Muscle layer of duodenum (tissue), 2 donors: ENCODE measurements around the gene BMERB1.
"Not testable (repeated sequence)": the region's sequence is repeated elsewhere in the genome, so short reads cannot be mapped to it uniquely, and the experiment has no call there.

ENCODE experiments used
- H3K27ac ChIP-seq: one replicate; pipeline ENCODE4 v1.7.0; 2013; ENCODE audit warnings: mild to moderate bottlenecking, low read length
- H3K27me3 ChIP-seq: one replicate; pipeline ENCODE4 v1.7.0; 2013; ENCODE audit warnings: low read depth, mild to moderate bottlenecking, control low read depth, low read length
- H3K36me3 ChIP-seq, 2 donors: one replicate each; pipeline ENCODE4 v1.7.0; 2013; ENCODE audit warnings: low read length in 2 of 2, control low read depth in 1 of 2, mild to moderate bottlenecking in 1 of 2; ENCODE audit not compliant: insufficient read depth in 2 of 2, control insufficient read depth in 1 of 2
- H3K4me1 ChIP-seq, 2 donors: one replicate each; pipeline ENCODE4 v1.7.0; 2013; ENCODE audit warnings: low read length in 2 of 2, mild to moderate bottlenecking in 2 of 2, control low read depth in 1 of 2, moderate library complexity in 1 of 2; ENCODE audit not compliant: insufficient read depth in 2 of 2, control insufficient read depth in 1 of 2
- H3K4me3 ChIP-seq, 2 donors: one replicate each; pipeline ENCODE4 v1.7.0; 2013; ENCODE audit warnings: low read length in 2 of 2, low read depth in 1 of 2, mild to moderate bottlenecking in 1 of 2
- H3K9me3 ChIP-seq, 2 donors: one replicate each; pipeline ENCODE4 v1.7.0; 2013; ENCODE audit warnings: low read length in 2 of 2, control low read depth in 1 of 2, mild to moderate bottlenecking in 1 of 2; ENCODE audit not compliant: control insufficient read depth in 1 of 2
- donor health status: healthy.

Gene BMERB1

GRCh38 chr16:15530085-15530484, 95.7 kb downstream of the BMERB1 start:
- no peaks in the 10 kb centered on the region for H3K36me3 ChIP-seq
- no peaks in the 10 kb centered on the region for H3K27me3 ChIP-seq
- no peak overlapping the region for H3K4me3 ChIP-seq
- H3K4me1 ChIP-seq = no peaks in the 10 kb centered on the region
- no peak overlapping the region for H3K27ac ChIP-seq
- no peaks in the 10 kb centered on the region for H3K9me3 ChIP-seq

DNA sequence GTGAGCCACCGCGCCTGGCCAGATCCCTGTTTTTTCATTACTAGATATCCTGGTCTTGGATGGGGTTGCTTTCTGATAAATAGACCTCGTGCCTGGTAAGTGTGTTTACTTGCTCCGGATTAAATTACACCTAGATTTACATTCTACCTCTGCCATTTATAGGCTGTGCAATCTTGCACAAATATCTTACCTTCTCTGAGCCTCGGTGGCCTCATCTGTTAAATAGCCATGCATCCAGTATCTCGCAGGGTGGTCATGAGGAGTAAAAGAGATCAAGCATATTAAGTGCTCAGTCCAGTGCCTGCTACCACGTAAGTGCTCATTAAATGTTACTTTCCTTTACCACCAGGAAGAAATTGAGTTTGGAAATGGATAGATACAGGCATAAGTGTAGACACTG, 98.4 kb downstream of the BMERB1 start:
- Histone ChIP-seq H3K9me3 (no peaks in the 10 kb centered on the region), H3K4me1 (no peaks in the 10 kb centered on the region), H3K27me3 (no peaks in the 10 kb centered on the region), H3K27ac (no peak overlapping the region), H3K36me3 (no peaks in the 10 kb centered on the region), H3K4me3 (no peak overlapping the region)

DNA sequence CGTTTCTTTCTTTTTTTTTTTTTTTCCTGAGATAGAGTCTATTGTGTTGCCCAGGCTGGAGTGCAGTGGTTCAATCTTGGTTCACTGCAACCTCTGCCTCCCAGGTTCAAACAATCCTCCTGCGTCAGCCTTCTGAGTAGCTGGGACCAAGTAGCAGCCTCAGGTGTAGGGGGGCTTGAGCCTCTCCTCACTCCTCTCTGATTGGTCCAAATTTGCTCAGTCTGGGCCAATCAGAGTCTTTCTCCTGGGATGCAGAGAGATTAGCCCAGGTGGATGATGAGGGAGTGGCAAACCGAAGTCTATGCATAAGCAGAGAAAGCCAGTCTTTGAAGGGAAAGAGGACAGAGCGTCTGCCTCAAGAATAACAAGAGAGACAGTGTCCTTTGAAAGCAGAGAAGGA, 99.0 kb downstream of the BMERB1 start:
- Histone ChIP-seq H3K36me3 (no peaks in the 10 kb centered on the region), H3K27me3 (no peaks in the 10 kb centered on the region), H3K27ac (no peak overlapping the region), H3K4me1 (no peaks in the 10 kb centered on the region), H3K4me3 (no peak overlapping the region), H3K9me3 (no peaks in the 10 kb centered on the region)

DNA sequence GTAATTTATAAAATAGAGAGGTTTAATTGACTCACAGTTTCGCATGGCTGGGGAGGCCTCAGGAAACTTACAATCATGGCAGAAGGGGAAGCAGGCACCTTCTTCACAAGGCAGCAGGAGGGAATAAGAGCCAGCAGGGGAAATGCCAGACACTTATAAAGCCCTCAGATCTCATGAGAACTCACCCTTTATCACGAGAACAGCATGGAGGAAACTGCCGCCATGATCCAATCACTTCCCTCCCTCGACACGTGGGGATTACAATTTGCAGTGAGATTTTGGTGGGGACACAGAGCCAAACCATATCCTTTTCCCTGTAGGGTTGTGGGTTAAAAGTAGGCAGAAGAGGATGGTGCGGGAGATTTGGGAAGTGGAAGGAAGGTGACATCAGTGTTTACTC, 101.4 kb downstream of the BMERB1 start:
- no peaks in the 10 kb centered on the region for H3K9me3 ChIP-seq
- no peaks in the 10 kb centered on the region for H3K27me3 ChIP-seq
- H3K4me1 ChIP-seq = no peaks in the 10 kb centered on the region
- H3K4me3 ChIP-seq = no peak overlapping the region
- no peaks in the 10 kb centered on the region for H3K36me3 ChIP-seq
- H3K27ac ChIP-seq = no peak overlapping the region

- Histone ChIP-seq H3K36me3 (no peaks in the 10 kb centered on the region), H3K27ac (no peak overlapping the region), H3K9me3 (no peaks in the 10 kb centered on the region), H3K4me1 (no peaks in the 10 kb centered on the region), H3K4me3 (no peak overlapping the region), H3K27me3 (no peaks in the 10 kb centered on the region)
Observed at GRCh38 chr16:15536843-15537242, 102.5 kb downstream of the BMERB1 start.

GRCh38 chr16:15538507-15538906, 104.1 kb downstream of the BMERB1 start:
- no peak overlapping the region for H3K27ac ChIP-seq
- no peak overlapping the region for H3K4me3 ChIP-seq
- H3K36me3 ChIP-seq = no peaks in the 10 kb centered on the region
- peaks cover 0 to 4% of the 10 kb centered on the region in 2 donors for H3K9me3 ChIP-seq
- no peaks in the 10 kb centered on the region for H3K4me1 ChIP-seq
- H3K27me3 ChIP-seq = no peaks in the 10 kb centered on the region

DNA sequence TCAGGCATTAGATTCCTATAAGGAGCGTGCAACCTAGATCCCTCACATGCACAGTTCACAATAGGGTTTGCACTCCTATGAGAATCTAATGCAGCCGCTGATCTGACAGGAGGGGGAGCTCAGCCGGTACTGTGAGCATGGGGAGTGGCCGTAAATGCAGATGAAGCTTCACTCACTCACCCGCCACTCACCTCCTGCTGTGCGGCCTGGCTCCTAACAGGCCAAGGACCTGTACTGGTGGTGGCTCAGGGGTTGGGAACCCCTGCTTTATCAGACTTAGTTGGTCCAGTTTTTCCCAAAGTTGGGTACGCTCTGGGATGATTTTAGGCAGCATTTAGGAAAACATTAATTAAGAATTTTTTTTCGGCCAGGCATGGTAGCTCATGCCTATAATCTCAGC, 104.8 kb downstream of the BMERB1 start:
- Histone ChIP-seq H3K36me3 (no peaks in the 10 kb centered on the region), H3K4me3 (no peak overlapping the region), H3K9me3 (peaks cover 0 to 4% of the 10 kb centered on the region in 2 donors), H3K4me1 (no peaks in the 10 kb centered on the region), H3K27me3 (no peaks in the 10 kb centered on the region), H3K27ac (no peak overlapping the region)

GRCh38 chr16:15542261-15542660, 107.9 kb downstream of the BMERB1 start:
- H3K4me3 ChIP-seq = no peak overlapping the region
- peaks cover 0 to 3% of the 10 kb centered on the region in 2 donors for H3K4me1 ChIP-seq
- peaks cover 0 to 4% of the 10 kb centered on the region in 2 donors for H3K9me3 ChIP-seq
- H3K27me3 ChIP-seq = no peaks in the 10 kb centered on the region
- H3K36me3 ChIP-seq = no peaks in the 10 kb centered on the region
- no peak overlapping the region for H3K27ac ChIP-seq

DNA sequence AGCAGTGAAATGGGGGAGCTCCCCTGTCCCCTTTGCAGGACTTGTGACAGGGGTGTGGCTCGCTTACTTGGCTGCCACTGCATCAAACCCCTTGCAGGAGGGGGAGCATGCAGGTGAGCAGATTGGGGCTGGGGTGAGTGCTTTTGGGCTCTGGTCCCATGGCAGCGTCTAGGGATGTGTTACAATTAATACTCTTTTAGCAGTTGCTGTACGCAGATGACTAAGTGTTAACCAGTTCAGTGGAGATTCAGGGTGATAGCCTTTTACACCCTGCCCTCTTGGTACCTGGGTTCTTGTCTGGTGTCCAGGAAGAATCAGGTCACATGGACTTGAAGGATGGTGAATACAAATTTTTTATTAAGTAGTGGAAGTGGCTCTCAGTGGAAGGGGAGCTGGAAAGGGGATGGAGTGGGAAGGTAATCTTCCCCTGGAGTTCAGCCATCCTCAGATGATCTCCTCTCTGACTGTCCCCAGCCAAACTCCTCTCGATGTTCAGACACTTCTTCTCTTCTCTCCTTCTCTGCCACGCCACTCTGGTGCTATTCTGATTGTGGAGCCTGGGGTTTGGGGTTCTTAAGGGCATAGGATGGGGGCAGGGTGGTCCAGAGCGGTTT, 108.5 kb downstream of the BMERB1 start:
- H3K27ac ChIP-seq = no peak overlapping the region

GRCh38 chr16:15544405-15544804, 110.0 kb downstream of the BMERB1 start:
- Histone ChIP-seq H3K27me3 (no peaks in the 10 kb centered on the region), H3K27ac (no peak overlapping the region), H3K9me3 (peaks cover 0 to 4% of the 10 kb centered on the region in 2 donors), H3K4me1 (peaks cover 0 to 3% of the 10 kb centered on the region in 2 donors), H3K4me3 (no peak overlapping the region), H3K36me3 (no peaks in the 10 kb centered on the region)

More for the DNA sequence above, 108.5 kb downstream of the BMERB1 start:
- Histone ChIP-seq H3K27me3 (no peaks in the 10 kb centered on the region), H3K36me3 (no peaks in the 10 kb centered on the region), H3K4me3 (no peak overlapping the region), H3K4me1 (peaks cover 0 to 3% of the 10 kb centered on the region in 2 donors), H3K9me3 (peaks cover 0 to 4% of the 10 kb centered on the region in 2 donors)

DNA sequence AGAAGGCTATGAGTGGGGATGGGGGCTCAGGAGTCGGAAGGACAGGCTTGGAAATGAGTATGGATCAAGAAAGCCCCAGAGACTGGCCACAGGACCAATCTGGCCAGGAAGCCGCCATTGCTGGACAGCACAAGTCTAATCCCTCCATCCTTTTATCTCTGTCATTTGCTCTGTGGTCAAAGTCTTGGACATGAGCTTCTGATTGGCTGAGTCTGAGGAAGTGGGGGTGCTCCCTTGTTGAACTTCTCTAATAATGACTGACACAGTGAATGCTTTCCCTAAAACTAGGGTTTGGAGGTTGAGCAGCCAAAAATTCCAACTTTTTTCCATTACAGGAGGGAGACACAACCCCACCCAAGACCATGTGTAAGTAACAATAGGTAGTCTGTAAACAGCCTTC, 111.2 kb downstream of the BMERB1 start:
- Histone ChIP-seq H3K4me3 (no peak overlapping the region), H3K27ac (no peak overlapping the region), H3K27me3 (no peaks in the 10 kb centered on the region), H3K4me1 (peaks cover 0 to 3% of the 10 kb centered on the region in 2 donors), H3K36me3 (no peaks in the 10 kb centered on the region), H3K9me3 (peaks cover 0 to 4% of the 10 kb centered on the region in 2 donors)

DNA sequence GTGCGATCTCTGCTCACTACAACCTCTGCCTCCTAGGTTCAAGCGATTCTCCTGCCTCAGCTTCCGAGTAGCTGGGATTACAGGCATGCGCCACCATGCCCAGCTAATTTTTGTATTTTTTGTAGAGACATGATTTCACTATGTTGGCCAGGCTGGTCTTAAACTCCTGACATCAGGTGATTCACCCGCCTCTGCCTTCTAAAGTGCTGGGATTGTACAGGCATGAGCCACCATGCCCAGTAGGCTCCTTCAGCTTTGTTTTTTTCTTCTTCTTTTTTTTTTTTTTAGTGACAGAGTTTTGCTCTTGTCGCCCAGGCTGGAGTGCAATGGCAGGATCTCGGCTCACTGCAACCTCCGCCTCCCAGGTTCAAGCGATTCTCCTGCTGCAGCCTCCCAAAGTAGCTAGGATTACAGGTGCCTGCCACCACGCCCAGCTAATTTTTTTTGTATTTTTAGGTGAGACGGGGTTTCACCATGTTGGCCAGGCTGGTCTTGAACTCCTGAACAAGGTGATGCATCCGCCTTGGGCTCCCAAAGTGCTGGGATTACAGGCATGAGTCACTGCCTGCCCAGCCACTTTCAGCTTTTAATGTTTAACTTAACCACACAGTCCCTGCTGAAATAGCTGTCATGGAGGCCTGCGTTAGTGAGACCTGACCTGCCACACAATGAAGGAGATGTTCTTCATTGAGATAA, 112.8 kb downstream of the BMERB1 start:
- H3K27ac ChIP-seq, H3K36me3 ChIP-seq, H3K4me1 ChIP-seq, H3K9me3 ChIP-seq, H3K4me3 ChIP-seq, H3K27me3 ChIP-seq: not testable (repeated sequence)
